Karpas-422 (cell line): ENCODE measurements around the gene NR1I2. TPM values are rescaled to one million over a fixed set of nuclear protein-coding genes. Genes with fewer than 3 reads are reported as not detected.

Source experiments
- DNase-seq: peaks from one replicate; pipeline ENCODE4 v3.0.0-alpha.2; 2015
- H2AFZ ChIP-seq: fragments of 200-600 bp; sonication (generic); 2 replicates; pipeline ENCODE4 v1.6.1; 2014; ENCODE audit warnings: antibody characterized with exemption, low read length, mixed read lengths
- H3K27ac ChIP-seq: fragments of 200-600 bp; sonication (generic); 2 replicates; pipeline ENCODE4 v1.5.1; 2014; ENCODE audit warnings: mild to moderate bottlenecking, low read length, moderate library complexity
- H3K27me3 ChIP-seq: fragments of 200-600 bp; sonication (generic); 2 replicates; pipeline ENCODE4 v1.6.1; 2014; ENCODE audit warnings: low read length, mixed read lengths
- H3K36me3 ChIP-seq: fragments of 200-600 bp; sonication (generic); 2 replicates; pipeline ENCODE4 v1.6.1; 2014; ENCODE audit warnings: low read length, mixed read lengths; ENCODE audit not compliant: insufficient read depth
- H3K4me1 ChIP-seq: fragments of 200-600 bp; sonication (generic); 2 replicates; pipeline ENCODE4 v1.6.1; 2014; ENCODE audit warnings: mild to moderate bottlenecking, low read length, mixed read lengths
- H3K4me2 ChIP-seq: fragments of 200-600 bp; sonication (generic); 2 replicates; pipeline ENCODE4 v1.6.1; 2014; ENCODE audit warnings: low read length, low read depth, mild to moderate bottlenecking; ENCODE audit not compliant: poor library complexity, severe bottlenecking
- H3K4me3 ChIP-seq: fragments of 200-600 bp; sonication (generic); 2 replicates; pipeline ENCODE4 v1.5.1; 2014; ENCODE audit warnings: mild to moderate bottlenecking, antibody characterized with exemption, low read length, mixed read lengths
- H3K79me2 ChIP-seq: fragments of 200-600 bp; sonication (generic); 2 replicates; pipeline ENCODE4 v1.6.1; 2014; ENCODE audit warnings: mild to moderate bottlenecking, low read length, mixed read lengths
- H3K9ac ChIP-seq: fragments of 200-600 bp; sonication (generic); 2 replicates; pipeline ENCODE4 v1.6.0; 2014; ENCODE audit warnings: low read length
- H3K9me2 ChIP-seq: fragments of 200-600 bp; sonication (generic), shearing (Covaris generic); replicated peaks from 2 replicates; pipeline ENCODE4 v1.6.0; 2014; ENCODE audit warnings: mild to moderate bottlenecking, low read length, moderate library complexity; ENCODE audit not compliant: insufficient read depth
- H3K9me3 ChIP-seq: fragments of 300-700, 200-600 bp; sonication (generic); 2 replicates; pipeline ENCODE4 v1.6.1; 2014; ENCODE audit warnings: low read length, mixed read lengths
- H4K20me1 ChIP-seq: fragments of 200-600 bp; sonication (generic); 2 replicates; pipeline ENCODE4 v1.6.1; 2014; ENCODE audit warnings: mild to moderate bottlenecking, antibody characterized with exemption, low read length, low read depth; ENCODE audit not compliant: insufficient read depth
- total RNA-seq: library from RNA; depleted of rRNA; stranded (reverse); fragments of >200 nt; shearing (Covaris generic); gene quantifications from 2 replicates; pipeline ENCODE4 v1.2.3, GENCODE V29; 2014; ENCODE audit warnings: low replicate concordance

NR1I2 gene
- total RNA-seq, 1 experiment from 2014 or later = 3.8 TPM

GRCh38 chr3:119783883-119784282 lies 2.0 kb downstream of the NR1I2 start:
- no peaks in the 10 kb centered on the region for H3K4me1 ChIP-seq
- DNase-seq = no peak
- H3K4me3 ChIP-seq = no peak overlapping the region
- H3K27me3 ChIP-seq = no peaks in the 10 kb centered on the region
- H3K79me2 ChIP-seq = no peaks in the 10 kb centered on the region
- no peak overlapping the region for H3K27ac ChIP-seq
- H3K36me3 ChIP-seq = no peaks in the 10 kb centered on the region
- no peaks in the 10 kb centered on the region for H4K20me1 ChIP-seq
- no peak overlapping the region for H3K4me2 ChIP-seq
- H3K9me3 ChIP-seq = no peaks in the 10 kb centered on the region
- H3K9ac ChIP-seq = no peak overlapping the region
- no peaks in the 10 kb centered on the region for H3K9me2 ChIP-seq
- no peak overlapping the region for H2AFZ ChIP-seq

GRCh38 chr3:119786409-119786808 lies 4.5 kb downstream of the NR1I2 start:
- Histone ChIP-seq H4K20me1 (no peaks in the 10 kb centered on the region), H3K9me3 (no peaks in the 10 kb centered on the region)

GRCh38 chr3:119790369-119790768 lies 8.5 kb downstream of the NR1I2 start:
- Histone ChIP-seq H3K9me3 (no peaks in the 10 kb centered on the region), H3K27ac (no peak overlapping the region), H3K27me3 (no peaks in the 10 kb centered on the region), H3K36me3 (no peaks in the 10 kb centered on the region), H3K9ac (no peak overlapping the region), H2AFZ (no peak overlapping the region), H3K79me2 (no peaks in the 10 kb centered on the region), H3K4me3 (no peak overlapping the region), H4K20me1 (no peaks in the 10 kb centered on the region), H3K4me1 (no peaks in the 10 kb centered on the region), H3K4me2 (no peak overlapping the region), H3K9me2 (no peaks in the 10 kb centered on the region)
- DNase-seq = no peak

More at GRCh38 chr3:119786409-119786808, 4.5 kb downstream of the NR1I2 start:
- Histone ChIP-seq H3K79me2 (no peaks in the 10 kb centered on the region), H3K4me3 (no peak overlapping the region), H3K36me3 (no peaks in the 10 kb centered on the region), H3K9me2 (no peaks in the 10 kb centered on the region), H2AFZ (no peak overlapping the region), H3K27me3 (no peaks in the 10 kb centered on the region), H3K4me1 (no peaks in the 10 kb centered on the region), H3K27ac (no peak overlapping the region), H3K4me2 (no peak overlapping the region), H3K9ac (no peak overlapping the region)
- DNase-seq = no peak

- H3K9me2 ChIP-seq = no peaks in the 10 kb centered on the region
- H3K27me3 ChIP-seq = no peaks in the 10 kb centered on the region
- no peak overlapping the region for H3K27ac ChIP-seq
- no peak overlapping the region for H3K4me2 ChIP-seq
- no peaks in the 10 kb centered on the region for H4K20me1 ChIP-seq
- DNase-seq = no peak
- H2AFZ ChIP-seq = no peak overlapping the region
- no peaks in the 10 kb centered on the region for H3K4me1 ChIP-seq
- H3K9ac ChIP-seq = no peak overlapping the region
- H3K36me3 ChIP-seq = no peaks in the 10 kb centered on the region
- H3K4me3 ChIP-seq = no peak overlapping the region
- H3K9me3 ChIP-seq = no peaks in the 10 kb centered on the region
- no peaks in the 10 kb centered on the region for H3K79me2 ChIP-seq
These were observed 10.4 kb downstream of the NR1I2 start for GRCh38 chr3:119792270-119792669.

GRCh38 chr3:119794401-119794800 lies 12.5 kb downstream of the NR1I2 start:
- DNase-seq = no peak
- Histone ChIP-seq H3K4me1 (no peaks in the 10 kb centered on the region), H3K79me2 (no peaks in the 10 kb centered on the region), H4K20me1 (no peaks in the 10 kb centered on the region), H3K9ac (no peak overlapping the region), H3K27me3 (no peaks in the 10 kb centered on the region), H2AFZ (no peak overlapping the region), H3K27ac (no peak overlapping the region), H3K9me3 (no peaks in the 10 kb centered on the region), H3K4me3 (no peak overlapping the region), H3K36me3 (no peaks in the 10 kb centered on the region), H3K4me2 (no peak overlapping the region), H3K9me2 (no peaks in the 10 kb centered on the region)

- Histone ChIP-seq H2AFZ (no peak overlapping the region), H3K27me3 (no peaks in the 10 kb centered on the region), H3K4me2 (no peak overlapping the region), H3K9me2 (no peaks in the 10 kb centered on the region), H3K9ac (no peak overlapping the region), H3K27ac (no peak overlapping the region), H4K20me1 (no peaks in the 10 kb centered on the region), H3K4me3 (no peak overlapping the region), H3K4me1 (no peaks in the 10 kb centered on the region), H3K79me2 (no peaks in the 10 kb centered on the region), H3K36me3 (no peaks in the 10 kb centered on the region), H3K9me3 (no peaks in the 10 kb centered on the region)
- DNase-seq = no peak
These were observed 13.2 kb downstream of the NR1I2 start for GRCh38 chr3:119794971-119795612.

GRCh38 chr3:119795849-119796248 lies 13.9 kb downstream of the NR1I2 start:
- no peaks in the 10 kb centered on the region for H3K27me3 ChIP-seq
- H3K4me2 ChIP-seq = no peak overlapping the region
- no peaks in the 10 kb centered on the region for H3K36me3 ChIP-seq
- DNase-seq = no peak
- H3K9ac ChIP-seq = no peak overlapping the region
- no peaks in the 10 kb centered on the region for H3K79me2 ChIP-seq
- H4K20me1 ChIP-seq = no peaks in the 10 kb centered on the region
- H2AFZ ChIP-seq = no peak overlapping the region
- H3K4me3 ChIP-seq = no peak overlapping the region
- no peaks in the 10 kb centered on the region for H3K9me3 ChIP-seq
- H3K27ac ChIP-seq = no peak overlapping the region
- no peaks in the 10 kb centered on the region for H3K9me2 ChIP-seq
- H3K4me1 ChIP-seq = no peaks in the 10 kb centered on the region

- H3K9me2 ChIP-seq = no peaks in the 10 kb centered on the region
- no peaks in the 10 kb centered on the region for H3K36me3 ChIP-seq
- no peaks in the 10 kb centered on the region for H3K27me3 ChIP-seq
- H3K9ac ChIP-seq = no peak overlapping the region
- H3K4me2 ChIP-seq = no peak overlapping the region
- no peaks in the 10 kb centered on the region for H3K79me2 ChIP-seq
- no peak overlapping the region for H2AFZ ChIP-seq
- no peaks in the 10 kb centered on the region for H3K4me1 ChIP-seq
- no peak for DNase-seq
- H3K4me3 ChIP-seq = no peak overlapping the region
- H3K9me3 ChIP-seq = no peaks in the 10 kb centered on the region
- no peak overlapping the region for H3K27ac ChIP-seq
- no peaks in the 10 kb centered on the region for H4K20me1 ChIP-seq
These were observed 14.5 kb downstream of the NR1I2 start for GRCh38 chr3:119796368-119796767.
